ES-I3 (cell line): ENCODE results near the gene DPP10.
"Not testable (repeated sequence)": the region's sequence is repeated elsewhere in the genome, so short reads cannot be mapped to it uniquely, and the experiment has no call there.

Experiments used
- H3K36me3 ChIP-seq: 2 replicates; pipeline ENCODE4 v1.6.1; 2013; ENCODE audit warnings: mild to moderate bottlenecking, low read length, control low read depth, moderate library complexity; ENCODE audit not compliant: insufficient read depth
- H3K4me1 ChIP-seq: 2 replicates; pipeline ENCODE4 v1.6.1; 2013; ENCODE audit warnings: mild to moderate bottlenecking, control low read depth, low read length; ENCODE audit not compliant: insufficient read depth
- H3K9ac ChIP-seq: 2 replicates; pipeline ENCODE4 v1.6.1; 2013; ENCODE audit warnings: low read depth, mild to moderate bottlenecking, low read length, moderate library complexity
- H3K9me3 ChIP-seq: 2 replicates; pipeline ENCODE4 v1.6.1; 2013; ENCODE audit warnings: mild to moderate bottlenecking, low read length, moderate library complexity; ENCODE audit not compliant: control insufficient read depth, insufficient read depth

The DPP10 gene

DNA sequence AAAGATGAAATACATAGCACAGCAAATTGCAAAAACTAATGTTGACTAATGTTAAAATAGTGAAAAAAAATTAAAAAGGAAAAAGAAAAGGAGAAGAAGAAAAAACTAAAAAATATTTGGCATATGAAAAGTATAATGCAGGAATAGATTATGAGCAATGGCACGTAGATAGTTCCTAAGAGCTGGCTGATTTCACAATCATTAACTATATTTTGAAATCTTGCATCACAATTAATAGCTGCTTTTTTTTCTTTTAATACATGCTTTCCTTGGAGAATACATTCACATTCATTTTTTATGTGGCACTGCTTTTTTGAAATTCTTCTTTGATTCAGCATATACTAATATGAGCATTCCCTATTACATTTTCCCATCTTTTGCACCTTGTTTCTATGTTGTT lies 299.8 kb downstream of the DPP10 start:
- H3K36me3 ChIP-seq = no peaks in the 10 kb centered on the region
- no peak overlapping the region for H3K9ac ChIP-seq
- H3K9me3 ChIP-seq = no peaks in the 10 kb centered on the region
- peaks cover 5% of the 10 kb centered on the region; the same call in 1 of the 2 replicates for H3K4me1 ChIP-seq

DNA sequence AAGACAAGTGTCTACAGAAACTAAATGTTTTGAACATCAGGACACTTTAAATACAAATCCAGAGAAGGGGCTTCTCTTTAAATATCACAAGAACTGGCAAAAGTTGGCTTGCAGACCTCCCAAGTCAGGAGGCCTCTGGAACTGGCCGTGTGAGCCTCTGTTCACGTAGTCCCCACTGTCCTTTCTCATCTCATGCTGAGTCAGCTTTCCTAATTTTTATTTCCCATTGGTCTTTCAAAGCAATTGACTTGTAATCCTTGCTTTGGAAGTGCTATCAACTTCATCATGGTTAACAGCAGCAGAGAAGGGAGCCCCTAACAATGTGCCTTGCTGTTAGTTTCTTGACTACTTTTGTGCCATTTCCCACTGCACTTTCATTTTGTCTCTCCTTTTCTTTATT lies 303.3 kb downstream of the DPP10 start:
- Histone ChIP-seq H3K4me1 (peaks cover 5% of the 10 kb centered on the region; the same call in 1 of the 2 replicates), H3K9me3 (no peaks in the 10 kb centered on the region), H3K9ac (no peak overlapping the region), H3K36me3 (no peaks in the 10 kb centered on the region)

DNA sequence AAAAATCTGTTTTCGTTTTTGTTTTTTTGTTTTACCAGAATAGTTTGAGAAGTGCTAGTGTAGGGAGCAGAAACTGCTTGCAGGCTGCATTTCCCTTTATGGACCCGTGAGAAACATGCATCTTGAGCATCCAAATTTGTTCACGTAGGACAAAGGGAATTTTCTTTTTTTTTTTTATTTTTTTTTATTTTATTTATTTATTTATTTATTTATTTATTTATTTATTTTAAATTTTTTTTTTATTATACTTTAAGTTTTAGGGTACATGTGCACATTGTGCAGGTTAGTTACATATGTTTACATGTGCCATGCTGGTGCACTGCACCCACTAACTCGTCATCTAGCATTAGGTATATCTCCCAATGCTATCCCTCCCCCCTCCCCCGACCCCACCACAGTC lies 305.7 kb downstream of the DPP10 start:
- not testable (repeated sequence) for H3K36me3 ChIP-seq, H3K4me1 ChIP-seq, H3K9ac ChIP-seq, H3K9me3 ChIP-seq

- Histone ChIP-seq H3K36me3 (no peaks in the 10 kb centered on the region), H3K4me1 (no peaks in the 10 kb centered on the region), H3K9ac (no peak overlapping the region), H3K9me3 (no peaks in the 10 kb centered on the region)
These were observed 310.0 kb downstream of the DPP10 start for GRCh38 chr2:114752425-114752824.

GRCh38 chr2:114753145-114753544 lies 310.7 kb downstream of the DPP10 start:
- H3K4me1 ChIP-seq = no peaks in the 10 kb centered on the region
- H3K9me3 ChIP-seq = no peaks in the 10 kb centered on the region
- H3K36me3 ChIP-seq = no peaks in the 10 kb centered on the region
- H3K9ac ChIP-seq = no peak overlapping the region

DNA sequence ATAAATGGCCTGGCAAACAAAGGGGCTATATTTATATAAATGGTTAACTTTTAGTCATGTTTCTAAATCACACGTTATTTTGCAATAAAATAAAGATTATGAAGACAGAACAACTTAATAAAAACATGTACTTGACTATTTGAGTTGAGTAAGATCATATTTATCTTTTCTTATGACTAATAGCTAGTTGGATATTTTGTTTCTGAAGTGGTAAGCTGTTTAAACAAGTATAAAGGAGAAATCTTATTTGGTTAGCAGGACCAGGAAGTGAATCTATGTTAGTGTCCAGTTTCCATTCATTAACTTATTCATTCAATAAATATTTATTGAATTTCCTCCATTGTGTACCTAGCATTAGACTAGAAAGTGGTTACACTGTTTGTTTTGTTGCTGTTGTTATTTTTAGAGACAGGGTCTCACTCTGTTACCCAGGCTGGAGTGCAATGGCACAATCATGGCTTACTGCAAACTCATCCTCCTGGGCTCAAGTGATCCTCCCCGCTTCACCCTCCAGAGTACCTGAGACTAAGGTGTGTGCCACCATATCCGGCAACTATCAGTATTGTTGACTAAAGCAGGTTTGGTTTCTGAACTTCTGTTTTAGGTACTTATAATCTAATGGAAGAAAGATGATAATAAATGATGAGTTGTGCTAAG lies 312.6 kb downstream of the DPP10 start:
- H3K9ac ChIP-seq = no peak overlapping the region
- H3K4me1 ChIP-seq = no peaks in the 10 kb centered on the region
- no peaks in the 10 kb centered on the region for H3K36me3 ChIP-seq
- no peaks in the 10 kb centered on the region for H3K9me3 ChIP-seq

GRCh38 chr2:114762376-114762775 lies 319.9 kb downstream of the DPP10 start:
- Histone ChIP-seq H3K9me3 (no peaks in the 10 kb centered on the region), H3K36me3 (no peaks in the 10 kb centered on the region), H3K9ac (no peak overlapping the region), H3K4me1 (peaks cover 5% of the 10 kb centered on the region; the same call in 1 of the 2 replicates)

GRCh38 chr2:114762986-114763385 lies 320.5 kb downstream of the DPP10 start:
- Histone ChIP-seq H3K9me3 (no peaks in the 10 kb centered on the region), H3K4me1 (peaks cover 5% of the 10 kb centered on the region; the same call in 1 of the 2 replicates), H3K36me3 (no peaks in the 10 kb centered on the region), H3K9ac (no peak overlapping the region)

- H3K9me3 ChIP-seq = no peaks in the 10 kb centered on the region
- H3K4me1 ChIP-seq = peaks cover 3% of the 10 kb centered on the region; the same call in 1 of the 2 replicates
- no peaks in the 10 kb centered on the region for H3K36me3 ChIP-seq
- no peak overlapping the region for H3K9ac ChIP-seq
These were observed 326.7 kb downstream of the DPP10 start for GRCh38 chr2:114769110-114769509.

GRCh38 chr2:114769991-114770390 lies 327.6 kb downstream of the DPP10 start:
- Histone ChIP-seq H3K9me3 (no peaks in the 10 kb centered on the region), H3K36me3 (no peaks in the 10 kb centered on the region), H3K4me1 (peaks cover 3% of the 10 kb centered on the region; the same call in 1 of the 2 replicates), H3K9ac (no peak overlapping the region)

DNA sequence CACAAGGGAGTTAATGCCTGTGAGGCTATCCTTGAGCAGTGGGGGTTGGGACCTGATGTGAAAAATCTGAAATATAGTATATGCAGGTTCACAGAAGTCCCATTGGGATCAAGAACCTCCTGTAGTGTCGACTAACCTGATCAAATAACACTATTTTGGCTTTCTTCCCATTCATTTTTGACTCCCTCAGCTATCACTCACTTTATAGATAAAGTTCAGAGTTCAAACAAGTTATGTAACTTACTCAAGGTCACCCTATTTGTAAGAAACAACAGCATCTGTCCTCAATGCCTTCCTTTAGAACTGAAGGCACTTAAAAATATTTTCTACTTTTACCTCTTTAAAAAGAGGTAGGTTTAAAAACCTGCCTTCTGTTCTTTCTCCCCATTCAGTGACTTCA lies 341.6 kb downstream of the DPP10 start:
- Histone ChIP-seq H3K9me3 (no peaks in the 10 kb centered on the region), H3K4me1 (peaks cover 10% of the 10 kb centered on the region; the same call in 1 of the 2 replicates), H3K9ac (no peak overlapping the region; the same call in 1 of the 2 replicates), H3K36me3 (no peaks in the 10 kb centered on the region; the same call in 1 of the 2 replicates)

GRCh38 chr2:114784890-114785583 lies 342.6 kb downstream of the DPP10 start:
- Histone ChIP-seq H3K9me3 (no peaks in the 10 kb centered on the region), H3K36me3 (no peaks in the 10 kb centered on the region; the same call in 1 of the 2 replicates), H3K4me1 (peaks cover 10% of the 10 kb centered on the region; the same call in 1 of the 2 replicates), H3K9ac (no peak overlapping the region)

DNA sequence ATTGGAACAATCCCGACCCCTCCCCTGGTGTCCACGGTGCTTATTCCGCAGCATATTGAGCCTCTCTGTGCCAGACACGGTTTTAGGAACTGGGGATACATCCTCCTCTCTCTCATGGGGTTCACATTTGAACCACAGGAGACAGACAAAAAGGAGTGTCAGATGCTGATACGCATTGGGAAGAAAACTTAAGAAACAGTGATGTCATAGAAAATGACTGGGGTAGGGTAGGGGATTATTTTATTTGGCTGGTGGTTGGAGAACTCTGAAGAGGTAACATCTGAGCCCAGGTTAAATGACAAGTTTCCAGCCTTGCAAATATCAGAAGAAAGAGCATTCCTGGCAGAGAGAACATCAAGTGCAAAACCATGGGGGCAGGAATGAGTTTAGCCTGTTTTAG lies 344.5 kb downstream of the DPP10 start:
- Histone ChIP-seq H3K36me3 (no peaks in the 10 kb centered on the region; the same call in 1 of the 2 replicates), H3K9me3 (no peaks in the 10 kb centered on the region)

DNA sequence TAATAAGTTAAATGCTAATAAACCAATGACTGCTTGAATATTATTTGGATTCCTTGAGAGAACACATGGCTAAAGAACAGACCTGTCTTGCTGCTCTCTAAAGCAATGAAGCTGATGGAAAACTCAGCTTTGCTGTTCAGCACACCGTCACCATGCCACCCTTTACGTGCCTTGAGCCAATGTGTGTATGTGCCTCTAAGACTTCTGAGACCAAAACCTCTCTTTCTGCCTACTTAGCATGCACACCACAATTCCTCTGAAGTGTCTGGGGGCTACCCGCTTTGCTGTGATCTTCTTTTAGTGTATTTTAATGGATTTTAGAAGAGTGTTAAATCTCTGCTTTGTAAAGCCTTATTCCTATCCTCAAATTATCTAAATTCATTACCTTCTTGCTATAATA lies 345.0 kb downstream of the DPP10 start:
- Histone ChIP-seq H3K9me3 (no peaks in the 10 kb centered on the region), H3K9ac (no peak overlapping the region), H3K36me3 (no peaks in the 10 kb centered on the region; the same call in 1 of the 2 replicates), H3K4me1 (peaks cover 17% of the 10 kb centered on the region)

More for the DNA sequence above, 344.5 kb downstream of the DPP10 start:
- H3K4me1 ChIP-seq = peaks cover 17% of the 10 kb centered on the region
- no peak overlapping the region for H3K9ac ChIP-seq

GRCh38 chr2:114789989-114790388 lies 347.5 kb downstream of the DPP10 start:
- H3K9ac ChIP-seq = no peak overlapping the region; the same call in 1 of the 2 replicates
- no peaks in the 10 kb centered on the region for H3K36me3 ChIP-seq
- peaks cover 12% of the 10 kb centered on the region for H3K4me1 ChIP-seq
- no peaks in the 10 kb centered on the region for H3K9me3 ChIP-seq
